Neural cell (in vitro differentiated cells): Measurements from ENCODE around the gene DMXL1. TPM values are rescaled to one million over a fixed set of nuclear protein-coding genes. Genes with fewer than 3 reads are reported as not detected.

Source experiments
- H2AFZ ChIP-seq: fragments of 200-600, 300-800 bp; sonication (generic), shearing (Covaris generic); 2 replicates; pipeline ENCODE4 v1.6.0; 2014; ENCODE audit warnings: low read depth, mild to moderate bottlenecking, antibody characterized with exemption, low read length, moderate library complexity
- H3F3A ChIP-seq: fragments of 200-600 bp; shearing (Covaris generic); 2 replicates; pipeline ENCODE4 v1.6.1; 2016; ENCODE audit warnings: mild to moderate bottlenecking, moderate library complexity, mixed read lengths, antibody characterized with exemption, low read length; ENCODE audit not compliant: insufficient read depth, poor library complexity, severe bottlenecking
- H3K27ac ChIP-seq: fragments of 200-600, 300-800 bp; sonication (generic), shearing (Covaris generic); 2 replicates; pipeline ENCODE4 v1.5.1; 2014; ENCODE audit warnings: mild to moderate bottlenecking, low read length, moderate library complexity
- H3K27me3 ChIP-seq: fragments of 300-800, 200-600 bp; sonication (generic), shearing (Covaris generic); 2 replicates; pipeline ENCODE4 v1.6.0; 2014; ENCODE audit warnings: mild to moderate bottlenecking, low read depth, low read length, moderate library complexity; ENCODE audit not compliant: insufficient read depth
- H3K36me3 ChIP-seq: fragments of 300-800, 200-600 bp; sonication (generic), shearing (Covaris generic); 2 replicates; pipeline ENCODE4 v1.5.1; 2014; ENCODE audit warnings: mild to moderate bottlenecking, antibody characterized with exemption, low read length, moderate library complexity; ENCODE audit not compliant: insufficient read depth
- H3K4me2 ChIP-seq: fragments of 300-800, 200-600 bp; sonication (generic), shearing (Covaris generic); 2 replicates; pipeline ENCODE4 v1.6.0; 2014; ENCODE audit warnings: mild to moderate bottlenecking, low read length
- H3K4me3 ChIP-seq: fragments of 300-800, 200-600 bp; sonication (generic), shearing (Covaris generic); 2 replicates; pipeline ENCODE4 v1.5.1; 2014; ENCODE audit warnings: mild to moderate bottlenecking, low read length, moderate library complexity
- H3K79me2 ChIP-seq: fragments of 200-600 bp; shearing (Covaris generic); replicated peaks from 2 replicates; pipeline ENCODE4 v1.6.0; 2014; ENCODE audit warnings: mild to moderate bottlenecking, low read length, moderate library complexity; ENCODE audit not compliant: insufficient read depth
- H3K9ac ChIP-seq: fragments of 300-800, 200-600 bp; sonication (generic), shearing (Covaris generic); 2 replicates; pipeline ENCODE4 v1.6.1; 2016; ENCODE audit warnings: mild to moderate bottlenecking, low read length, mixed read lengths
- H3K9me2 ChIP-seq: fragments of 200-600 bp; shearing (Covaris generic); 2 replicates; pipeline ENCODE4 v1.6.1; 2016; ENCODE audit warnings: mild to moderate bottlenecking, low read length, mixed read lengths; ENCODE audit not compliant: insufficient read depth
- H3K9me3 ChIP-seq: fragments of 200-600, 300-800 bp; sonication (generic), shearing (Covaris generic); 2 replicates; pipeline ENCODE4 v1.6.1; 2016; ENCODE audit warnings: mild to moderate bottlenecking, mixed run types, low read length, moderate library complexity, mixed read lengths
- H4K20me1 ChIP-seq: fragments of 200-600 bp; shearing (Covaris generic); 2 replicates; pipeline ENCODE4 v1.6.1; 2016; ENCODE audit warnings: mild to moderate bottlenecking, mixed run types; ENCODE audit not compliant: insufficient read depth
- CTCF ChIP-seq: fragments of 450-650 bp; IDR thresholded peaks from 2 replicates; pipeline ENCODE4 v1.5.1; 2014; ENCODE audit warnings: antibody characterized with exemption, mild to moderate bottlenecking, moderate library complexity; ENCODE audit not compliant: poor library complexity, severe bottlenecking
- EP300 ChIP-seq: fragments of 450-650 bp; conservative IDR thresholded peaks from 2 replicates; pipeline ENCODE4 v1.6.1; 2014; ENCODE audit warnings: antibody characterized with exemption, mild to moderate bottlenecking, moderate library complexity; ENCODE audit not compliant: poor library complexity, severe bottlenecking
- EZH2 ChIP-seq: fragments of 200-600, 300-800 bp; shearing (Covaris generic), sonication (generic); IDR thresholded peaks from 2 replicates; pipeline ENCODE4 v1.6.1; 2014; ENCODE audit warnings: antibody characterized with exemption, low read length, borderline replicate concordance, mild to moderate bottlenecking; ENCODE audit not compliant: insufficient read depth, poor library complexity, severe bottlenecking
- MXI1 ChIP-seq: fragments of 450-650 bp; conservative IDR thresholded peaks from 2 replicates; pipeline ENCODE4 v1.6.1; 2014; ENCODE audit warnings: antibody characterized with exemption, mild to moderate bottlenecking; ENCODE audit not compliant: poor library complexity, severe bottlenecking
- POLR2AphosphoS5 ChIP-seq: IDR thresholded peaks from 2 replicates; pipeline ENCODE4 v1.6.1; 2012
- RAD21 ChIP-seq: fragments of 450-650 bp; conservative IDR thresholded peaks from 2 replicates; pipeline ENCODE4 v1.6.1; 2014; ENCODE audit warnings: antibody characterized with exemption, mild to moderate bottlenecking, moderate library complexity
- REST ChIP-seq: IDR thresholded peaks from 2 replicates; pipeline ENCODE4 v1.6.1; 2012; ENCODE audit warnings: borderline replicate concordance
- SMC3 ChIP-seq: fragments of 450-650 bp; conservative IDR thresholded peaks from 2 replicates; pipeline ENCODE4 v1.6.1; 2014; ENCODE audit warnings: antibody characterized with exemption, mild to moderate bottlenecking, moderate library complexity; ENCODE audit not compliant: poor library complexity
- TAF1 ChIP-seq: IDR thresholded peaks from 2 replicates; pipeline ENCODE4 v1.6.1; 2012; ENCODE audit warnings: low read depth
- polyA plus RNA-seq: library from polyadenylated mRNA; depleted of rRNA; stranded (reverse); fragments of >200 nt; gene quantifications from 2 replicates; pipeline ENCODE4 v1.2.3, GENCODE V29; 2014

DMXL1 gene
- polyA plus RNA-seq, 1 donor from 2014 or later: 46.9 TPM

GRCh38 chr5:119218830-119219782 is 148.2 kb downstream of the DMXL1 start:
- TF ChIP-seq SMC3 (no peak), MXI1 (no peak), EP300 (no peak), CTCF (no peak), POLR2AphosphoS5 (no peak), RAD21 (no peak), REST (no peak), TAF1 (no peak), EZH2 (no peak)
- no peaks in the 10 kb centered on the region for H3F3A ChIP-seq
- H3K9me2 ChIP-seq: no peaks in the 10 kb centered on the region
- H3K9ac ChIP-seq: no peak overlapping the region
- H4K20me1 ChIP-seq: no peaks in the 10 kb centered on the region
- no peaks in the 10 kb centered on the region for H3K9me3 ChIP-seq
- H3K27me3 ChIP-seq: no peaks in the 10 kb centered on the region
- H2AFZ ChIP-seq: no peak overlapping the region
- no peak overlapping the region for H3K4me2 ChIP-seq
- H3K79me2 ChIP-seq: no peaks in the 10 kb centered on the region
- H3K27ac ChIP-seq: no peak overlapping the region
- H3K4me3 ChIP-seq: no peak overlapping the region
- no peaks in the 10 kb centered on the region for H3K36me3 ChIP-seq

- TF ChIP-seq TAF1 (no peak), CTCF (no peak), EP300 (no peak), EZH2 (no peak), REST (no peak), SMC3 (no peak), MXI1 (no peak), POLR2AphosphoS5 (no peak), RAD21 (no peak)
- Histone ChIP-seq H2AFZ (no peak overlapping the region), H3K9me3 (no peaks in the 10 kb centered on the region), H3K9me2 (no peaks in the 10 kb centered on the region), H3K36me3 (no peaks in the 10 kb centered on the region), H3K4me3 (no peak overlapping the region), H3K4me2 (no peak overlapping the region), H3K27me3 (no peaks in the 10 kb centered on the region), H3K9ac (no peak overlapping the region), H3K27ac (no peak overlapping the region), H3K79me2 (no peaks in the 10 kb centered on the region), H3F3A (no peaks in the 10 kb centered on the region), H4K20me1 (no peaks in the 10 kb centered on the region)
Observed at GRCh38 chr5:119220576-119221197, 149.8 kb downstream of the DMXL1 start.
